GM13976 (cell line): ENCODE results near the gene BABAM2.

Experiments
- DNase-seq: peaks from one replicate; pipeline ENCODE4 v3.0.0; 2012; ENCODE audit warnings: low spot score
- CTCF ChIP-seq: IDR thresholded peaks from 2 replicates; pipeline ENCODE4 v1.5.1; 2012; ENCODE audit warnings: borderline replicate concordance, mild to moderate bottlenecking; ENCODE audit not compliant: insufficient read depth; ENCODE audit errors: extremely low read depth, missing control alignments, control extremely low read depth
- in situ Hi-C: fragments of 300-500 bp; cut with MboI; formaldehyde crosslinking; loops from one replicate; pipeline ENCODE4 v1.12.0; 2022; ENCODE audit warnings: low sequenced_read_pairs, mixed read lengths, inconsistent platforms; ENCODE audit not compliant: unreplicated experiment

BABAM2 gene

DNA sequence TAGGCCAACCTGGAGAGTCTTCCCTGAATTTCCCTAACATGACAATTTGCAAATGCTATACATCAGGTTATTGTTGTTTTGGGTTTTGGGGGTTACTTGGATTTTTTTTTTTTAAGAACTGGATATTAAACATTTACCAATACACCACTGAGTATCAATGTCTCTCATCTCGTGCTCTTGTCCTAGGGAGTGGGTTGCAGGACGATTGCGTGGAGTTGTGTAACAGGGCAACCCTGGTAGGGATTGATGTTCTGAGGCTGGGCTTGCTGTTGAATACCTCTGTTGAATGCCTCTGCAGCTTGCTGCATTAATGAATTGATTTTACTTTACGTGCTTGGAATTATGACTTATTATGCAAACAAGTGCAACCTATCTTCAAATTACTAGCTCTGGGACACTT, 483.3 kb downstream of the BABAM2 start:
- no peak for TF ChIP-seq CTCF
- in situ Hi-C loops: no loop called here
- no peak for DNase-seq

- in situ Hi-C loops: no loop called here
- DNase-seq: no peak
- TF ChIP-seq CTCF: no peak
These were observed 483.8 kb downstream of the BABAM2 start for GRCh38 chr2:28374331-28374730.

- TF ChIP-seq CTCF: no peak
- in situ Hi-C loops: no loop called here
- no peak for DNase-seq
These were observed 484.7 kb downstream of the BABAM2 start for GRCh38 chr2:28375236-28375635.

DNA sequence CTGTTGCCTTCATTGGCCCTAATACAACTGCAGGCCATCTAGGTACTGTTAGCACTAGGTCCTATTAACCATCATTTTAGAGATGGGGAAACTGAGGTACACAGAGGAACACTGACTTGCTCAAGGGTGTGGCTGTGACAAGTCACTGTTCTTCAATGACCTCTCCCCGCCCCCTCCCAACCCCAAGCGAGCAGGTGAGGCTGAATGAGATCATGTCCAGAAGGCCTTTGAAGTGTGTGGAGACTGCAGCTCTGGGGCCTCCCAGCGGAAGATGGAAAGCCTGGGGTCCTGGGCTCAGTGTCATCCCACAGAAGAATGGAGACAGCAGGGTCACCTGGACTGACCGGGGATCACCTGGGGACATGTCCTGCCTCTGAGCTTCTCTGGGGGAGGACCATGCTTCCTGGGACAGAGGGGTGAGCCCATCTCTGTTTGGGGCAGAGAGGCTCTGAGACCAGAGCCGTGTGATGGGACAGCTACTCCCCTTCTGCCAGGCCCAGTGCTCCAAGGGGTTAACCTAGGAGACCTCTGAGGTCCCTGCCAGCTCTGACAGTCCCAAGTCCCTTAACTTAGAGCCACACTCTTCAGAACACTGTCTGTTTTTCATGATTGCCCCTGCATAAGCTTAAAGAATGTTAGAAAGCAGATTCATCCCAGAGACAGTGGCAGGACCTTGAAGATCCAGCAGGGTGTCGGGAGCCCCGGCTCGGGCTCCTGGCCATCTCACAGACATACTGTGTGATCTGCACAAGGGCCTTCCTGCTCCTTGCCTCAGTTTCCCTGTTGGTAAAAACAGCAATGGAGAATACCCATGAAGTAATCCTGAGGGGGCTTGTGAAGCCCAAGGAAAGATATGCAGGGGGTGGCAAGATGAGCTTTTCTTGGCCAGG, 485.5 kb downstream of the BABAM2 start:
- in situ Hi-C loops: no loop called here
- no peak for DNase-seq
- no peak for TF ChIP-seq CTCF

DNA sequence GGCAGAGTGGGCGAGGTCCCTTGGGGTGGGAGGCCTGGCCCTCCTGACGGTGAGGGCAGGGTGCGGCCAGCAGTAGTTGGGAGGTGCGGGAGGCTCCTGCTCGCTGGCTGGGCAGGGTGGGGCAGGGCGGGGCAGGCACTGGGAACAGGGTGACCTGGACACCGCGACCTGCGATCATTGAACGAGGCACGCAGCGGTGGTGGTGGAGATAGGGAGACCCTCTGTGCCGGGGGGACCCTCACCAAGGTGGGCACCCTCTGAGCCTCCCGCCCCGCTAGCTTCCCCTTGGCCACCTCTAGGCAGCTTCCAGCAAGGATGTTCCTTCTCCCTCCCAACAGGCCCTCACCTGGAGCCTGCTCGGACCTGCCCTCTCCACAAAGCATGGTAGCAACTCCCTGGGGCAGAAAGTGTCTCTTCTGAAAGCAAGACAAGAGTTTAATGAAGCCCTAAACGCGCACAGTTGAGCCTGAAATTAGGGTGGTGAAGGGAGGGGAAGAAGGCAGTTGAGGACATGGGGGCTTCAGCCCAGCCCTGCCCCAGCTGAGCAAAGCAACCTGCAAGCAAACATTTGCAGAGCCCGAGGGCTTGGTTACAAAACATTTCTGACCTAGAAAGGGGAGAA, 486.8 kb downstream of the BABAM2 start:
- no peak for DNase-seq
- no peak for TF ChIP-seq CTCF
- in situ Hi-C loops: no loop called here

GRCh38 chr2:28377984-28378678, 487.6 kb downstream of the BABAM2 start:
- in situ Hi-C loops: no loop called here
- DNase-seq: no peak
- no peak for TF ChIP-seq CTCF
